ENCODE results near the gene TNRC6B. TPM values are rescaled to one million over a fixed set of nuclear protein-coding genes. Genes with fewer than 3 reads are reported as not detected.
"Not testable (repeated sequence)": the region's sequence is repeated elsewhere in the genome, so short reads cannot be mapped to it uniquely, and the experiment has no call there.

Gene TNRC6B
- total RNA-seq, 1 experiment from 2014 or later = 44.6 TPM

DNA sequence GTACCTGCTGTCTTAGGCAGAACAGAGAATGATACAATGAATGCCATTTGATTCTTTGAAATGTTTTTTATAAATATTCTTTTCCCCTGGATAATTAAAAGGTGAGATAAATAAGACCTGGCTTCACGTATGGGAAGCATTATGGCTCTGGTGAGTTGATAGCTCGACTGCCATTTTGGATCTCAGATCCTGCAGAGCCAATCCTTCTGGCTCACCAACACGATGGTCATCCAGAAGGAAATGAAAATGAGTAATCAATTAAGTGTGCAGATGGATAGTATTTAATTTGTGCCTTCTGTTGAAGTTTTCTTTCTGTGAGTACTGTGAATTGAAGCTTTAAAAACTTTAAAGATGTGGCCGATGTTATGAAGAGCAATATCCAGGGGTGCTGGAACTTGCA lies 2.7 kb downstream of the TNRC6B start:
- intact Hi-C loops (cut with micrococcal nuclease; ENCODE audit: unreplicated experiment) = no loop called here
- DNase-seq = no peak
- CTCF ChIA-PET = interaction anchor here (0.7 to 1.8 kb wide), 2 partner anchors 9 to 73 kb away, joined by 3 to 4 read pairs; no protein-coding TSS in a partner anchor
- Mint-ChIP-seq H3K9me3 (ENCODE audit: low read depth, unreplicated experiment) (no peaks in the 10 kb centered on the region), H3K36me3 (ENCODE audit: insufficient read depth, unreplicated experiment) (peaks cover 45% of the 10 kb centered on the region), H3K27ac (ENCODE audit: unreplicated experiment) (peak overlapping the region; percentile 92), H3K27me3 (ENCODE audit: unreplicated experiment) (no peaks in the 10 kb centered on the region), H3K4me3 (ENCODE audit: low read depth, unreplicated experiment) (peak overlapping the region; percentile 91), H3K4me1 (ENCODE audit: low read depth, unreplicated experiment) (peaks cover 64% of the 10 kb centered on the region)
- TF ChIP-seq CTCF (IDR thresholded peaks at IDR 0.05; ENCODE audit: unreplicated experiment) = no peak
- no TSS peak for BruUV-seq (replicated peaks)

GRCh38 chr22:40181323-40181722 lies 3.6 kb downstream of the TNRC6B start:
- BruUV-seq (replicated peaks) = no TSS peak
- intact Hi-C loops (cut with micrococcal nuclease; ENCODE audit: unreplicated experiment) = no loop called here
- Mint-ChIP-seq H3K4me1 (ENCODE audit: low read depth, unreplicated experiment) (peaks cover 70% of the 10 kb centered on the region), H3K27me3 (ENCODE audit: unreplicated experiment) (no peaks in the 10 kb centered on the region), H3K9me3 (ENCODE audit: low read depth, unreplicated experiment) (no peaks in the 10 kb centered on the region), H3K4me3 (ENCODE audit: low read depth, unreplicated experiment) (peak overlapping the region; percentile 91), H3K27ac (ENCODE audit: unreplicated experiment) (peak overlapping the region; percentile 92), H3K36me3 (ENCODE audit: insufficient read depth, unreplicated experiment) (peaks cover 44% of the 10 kb centered on the region)
- CTCF ChIA-PET = interaction anchor here (0.6 to 0.8 kb wide), 2 partner anchors 60 to 101 kb away, joined by 3 to 4 read pairs; no protein-coding TSS in a partner anchor
- DNase-seq = no peak
- TF ChIP-seq CTCF (IDR thresholded peaks at IDR 0.05; ENCODE audit: unreplicated experiment) = no peak

- no peak for DNase-seq
- intact Hi-C loops (cut with micrococcal nuclease; ENCODE audit: unreplicated experiment) = no loop called here
- H3K27ac Mint-ChIP-seq (ENCODE audit: unreplicated experiment) = peak overlapping the region; percentile 48
- H3K27me3 Mint-ChIP-seq (ENCODE audit: unreplicated experiment) = no peaks in the 10 kb centered on the region
- TF ChIP-seq CTCF (IDR thresholded peaks at IDR 0.05; ENCODE audit: unreplicated experiment) = no peak
- peak overlapping the region; percentile 57 for H3K4me3 Mint-ChIP-seq (ENCODE audit: low read depth, unreplicated experiment)
- H3K4me1 Mint-ChIP-seq (ENCODE audit: low read depth, unreplicated experiment) = peaks cover 59% of the 10 kb centered on the region
- H3K9me3 Mint-ChIP-seq (ENCODE audit: low read depth, unreplicated experiment) = no peaks in the 10 kb centered on the region
- CTCF ChIA-PET = interaction anchor here (0.8 kb wide), 1 partner anchor 59 kb away, joined by 3 read pairs; no protein-coding TSS in a partner anchor
- peaks cover 35% of the 10 kb centered on the region for H3K36me3 Mint-ChIP-seq (ENCODE audit: insufficient read depth, unreplicated experiment)
- no TSS peak for BruUV-seq (replicated peaks)
Measured at GRCh38 chr22:40182231-40182835, 4.6 kb downstream of the TNRC6B start.

DNA sequence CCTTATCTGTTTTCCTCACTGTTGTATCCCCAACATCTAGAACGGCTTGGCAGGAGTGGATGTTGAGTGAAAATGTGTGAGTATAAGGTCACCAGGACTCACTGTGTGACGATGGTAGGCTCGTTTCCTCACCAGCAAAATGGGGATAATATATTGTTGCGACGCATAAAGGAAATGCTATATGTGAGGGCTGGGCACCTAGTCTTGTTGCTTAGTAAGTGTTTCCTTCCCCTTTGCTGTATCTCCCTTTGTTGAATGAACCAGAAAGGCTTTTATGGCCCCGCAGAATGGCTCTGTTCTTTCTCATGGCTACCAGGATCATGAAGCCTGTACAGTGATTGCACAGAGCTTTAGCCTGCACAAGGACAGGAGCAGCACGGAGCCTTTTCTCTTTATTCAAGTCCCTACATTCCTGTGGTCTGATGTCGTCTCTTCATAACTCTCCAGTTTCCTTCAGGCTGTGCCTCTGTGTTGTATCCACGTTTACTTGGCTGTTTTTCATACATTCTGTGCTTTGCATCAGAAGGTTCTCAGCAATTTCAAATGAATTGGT lies 5.4 kb downstream of the TNRC6B start:
- no TSS peak for BruUV-seq (replicated peaks)
- DNase-seq = no peak
- CTCF ChIA-PET = no interaction called here
- H3K4me3 Mint-ChIP-seq (ENCODE audit: low read depth, unreplicated experiment) = peak overlapping the region; percentile 57
- no peaks in the 10 kb centered on the region for H3K27me3 Mint-ChIP-seq (ENCODE audit: unreplicated experiment)
- H3K36me3 Mint-ChIP-seq (ENCODE audit: insufficient read depth, unreplicated experiment) = peaks cover 27% of the 10 kb centered on the region
- H3K9me3 Mint-ChIP-seq (ENCODE audit: low read depth, unreplicated experiment) = no peaks in the 10 kb centered on the region
- intact Hi-C loops (cut with micrococcal nuclease; ENCODE audit: unreplicated experiment) = no loop called here
- no peak for TF ChIP-seq CTCF (IDR thresholded peaks at IDR 0.05; ENCODE audit: unreplicated experiment)
- H3K4me1 Mint-ChIP-seq (ENCODE audit: low read depth, unreplicated experiment) = peaks cover 58% of the 10 kb centered on the region
- H3K27ac Mint-ChIP-seq (ENCODE audit: unreplicated experiment) = peak overlapping the region; percentile 48

GRCh38 chr22:40183603-40184002 lies 5.9 kb downstream of the TNRC6B start:
- peaks cover 22% of the 10 kb centered on the region for H3K36me3 Mint-ChIP-seq (ENCODE audit: insufficient read depth, unreplicated experiment)
- H3K27ac Mint-ChIP-seq (ENCODE audit: unreplicated experiment); DNase-seq; H3K9me3 Mint-ChIP-seq (ENCODE audit: low read depth, unreplicated experiment); H3K27me3 Mint-ChIP-seq (ENCODE audit: unreplicated experiment); CTCF ChIA-PET; BruUV-seq (replicated peaks); intact Hi-C loops (cut with micrococcal nuclease; ENCODE audit: unreplicated experiment): not testable (repeated sequence)
- peak overlapping the region; percentile 57 for H3K4me3 Mint-ChIP-seq (ENCODE audit: low read depth, unreplicated experiment)
- H3K4me1 Mint-ChIP-seq (ENCODE audit: low read depth, unreplicated experiment) = peaks cover 58% of the 10 kb centered on the region
